ENCODE measurements around the gene LAMP1. TPM values are rescaled to one million over a fixed set of nuclear protein-coding genes. Genes with fewer than 3 reads are reported as not detected.
A peak's percentile ranks its signal among the peaks of the same experiment; 100 is the strongest.
"Not testable (repeated sequence)": the region's sequence is repeated elsewhere in the genome, so short reads cannot be mapped to it uniquely, and the experiment has no call there.

Gene LAMP1
- total RNA-seq, result 73.3 TPM

- peak; percentile 95 for DNase-seq
Measured at GRCh38 chr13:113296823-113297369, at the start of gene LAMP1. TSS of gene LAMP1 (plus strand) at chr13:113297239. CDS start at chr13:113297435, 196 bp downstream.

DNA sequence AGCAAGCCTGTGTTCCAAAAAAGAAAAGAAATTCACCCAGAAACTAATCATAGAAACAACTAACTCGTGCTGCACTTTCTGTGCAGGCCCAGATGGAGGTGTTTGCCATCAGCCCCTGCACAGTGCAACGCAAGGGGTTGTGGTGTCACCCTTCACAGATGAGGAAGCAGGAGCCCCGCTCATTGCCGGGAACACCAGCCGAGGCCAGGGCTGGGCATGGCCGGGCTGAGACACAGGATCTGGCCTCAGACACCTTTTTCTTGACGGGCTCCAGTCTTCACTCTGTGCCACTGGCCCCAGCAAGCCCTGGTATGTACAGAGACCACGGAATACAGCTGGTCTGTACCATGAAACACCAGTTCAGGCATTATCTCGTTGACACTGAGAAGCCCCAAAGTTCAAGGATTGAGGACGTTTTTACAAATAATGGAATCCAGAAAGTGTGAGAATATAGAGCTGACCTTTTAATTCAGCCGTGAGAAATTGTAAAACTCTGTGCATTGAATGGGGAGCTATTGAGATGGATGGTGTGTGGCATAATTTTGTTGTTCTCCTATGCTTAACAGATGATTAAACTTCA lies 44.4 kb upstream of the LAMP1 start:
- no peak for DNase-seq

DNA sequence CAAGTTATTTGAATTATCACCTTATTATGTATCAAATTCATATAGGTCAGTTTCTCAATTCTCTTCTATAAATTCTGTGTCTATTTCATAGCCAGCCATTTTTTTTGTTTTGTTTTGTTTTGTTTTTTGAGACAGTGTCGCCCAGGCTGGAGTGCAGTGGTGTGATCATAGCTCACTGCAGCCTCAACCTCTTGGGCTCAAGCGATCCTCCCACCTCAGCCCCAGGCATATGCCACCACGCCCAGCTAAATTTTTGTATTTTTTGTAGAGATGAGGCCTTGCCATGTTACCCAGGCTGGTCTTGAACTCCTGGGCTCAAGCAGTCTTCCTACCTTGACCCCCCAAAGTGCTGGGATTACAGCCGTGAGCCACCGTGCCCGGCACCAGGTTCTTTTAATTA lies 39.1 kb upstream of the LAMP1 start:
- DNase-seq, result not testable (repeated sequence)

- DNase-seq, result no peak
Measured at GRCh38 chr13:113258321-113259054, 38.6 kb upstream of the LAMP1 start.

GRCh38 chr13:113260996-113261395 lies 36.0 kb upstream of the LAMP1 start:
- no peak for DNase-seq

DNA sequence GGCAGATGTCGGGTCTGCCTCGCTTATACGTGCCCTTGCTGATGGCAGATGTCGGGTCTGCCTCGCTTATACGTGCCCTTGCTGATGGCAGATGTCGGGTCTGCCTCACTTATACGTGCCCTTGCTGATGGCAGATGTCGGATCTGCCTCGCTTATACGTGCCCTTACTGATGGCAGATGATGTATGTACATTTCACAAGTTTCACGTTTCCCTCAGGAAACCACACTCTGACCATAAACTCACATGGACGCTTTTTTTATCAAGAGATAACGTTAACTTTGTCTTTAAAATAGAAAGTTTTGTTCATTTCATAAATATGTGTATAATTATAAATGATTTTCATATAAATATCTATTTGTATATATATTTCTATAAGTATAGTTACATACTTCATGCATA lies 34.0 kb upstream of the LAMP1 start:
- not testable (repeated sequence) for DNase-seq

DNA sequence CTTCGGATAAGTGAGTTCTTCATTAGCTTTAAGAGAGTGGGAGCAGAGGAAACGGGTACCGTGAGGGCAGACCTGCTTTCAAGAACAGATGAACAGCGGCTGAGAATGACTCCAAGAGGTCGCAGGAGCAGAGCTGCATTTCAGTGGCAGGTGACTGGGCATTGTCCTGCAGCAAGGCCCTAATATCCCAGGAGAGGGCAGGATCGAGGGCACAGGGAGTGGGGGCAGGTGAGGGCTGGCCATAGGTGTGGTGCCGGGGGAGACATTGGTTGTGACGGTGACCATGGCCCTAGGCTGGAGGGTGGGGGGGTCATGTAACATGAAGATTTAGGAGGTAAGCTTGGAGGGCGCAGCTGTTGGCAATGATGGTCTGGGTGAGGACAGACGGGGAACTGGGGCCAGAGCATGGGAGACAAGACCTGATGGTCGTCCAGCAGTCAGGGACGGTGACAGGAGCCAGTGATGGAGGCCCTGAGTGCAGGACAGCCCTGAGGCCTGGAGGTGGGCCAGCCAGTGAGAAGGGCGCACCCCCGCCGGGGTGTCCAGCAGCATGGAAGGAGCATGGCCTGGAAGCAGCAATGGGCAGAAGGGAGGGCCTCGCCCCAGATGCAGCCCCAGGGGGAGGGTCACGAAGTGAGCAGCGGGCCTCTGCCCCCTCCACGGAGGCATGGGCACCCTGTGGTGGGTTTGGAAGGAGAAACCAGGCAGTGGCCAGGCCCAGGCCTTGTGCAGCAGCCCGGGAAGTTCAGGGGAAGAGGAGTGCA lies 29.2 kb upstream of the LAMP1 start:
- no peak for DNase-seq

GRCh38 chr13:113272031-113272430 lies 25.0 kb upstream of the LAMP1 start:
- DNase-seq, result no peak

DNA sequence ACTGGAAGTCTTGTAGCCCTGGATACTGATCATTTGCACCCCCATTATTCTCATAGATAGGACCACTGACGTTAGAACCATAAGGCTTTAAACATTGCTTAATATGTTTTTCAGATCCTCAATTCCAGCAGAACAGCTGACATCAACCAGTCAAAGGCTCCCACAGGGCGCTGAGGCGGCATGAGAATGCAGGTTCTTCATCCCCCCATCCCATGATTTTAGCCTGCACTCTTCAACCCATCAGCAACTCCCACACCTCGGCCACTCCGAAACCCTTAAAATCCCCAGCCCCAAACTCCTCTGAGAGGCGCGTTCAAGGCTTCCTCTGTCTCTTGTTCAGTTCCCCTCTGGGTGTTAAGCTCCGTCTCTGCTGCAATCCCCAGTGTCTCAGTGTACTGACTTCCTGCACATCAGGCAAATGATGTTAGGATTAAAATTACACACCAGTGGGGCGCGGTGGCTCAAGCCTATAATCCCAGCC lies 24.3 kb upstream of the LAMP1 start:
- no peak for DNase-seq

- no peak for DNase-seq
Measured at GRCh38 chr13:113273321-113273720, 23.7 kb upstream of the LAMP1 start.

GRCh38 chr13:113273851-113274590 lies 23.0 kb upstream of the LAMP1 start:
- no peak for DNase-seq

GRCh38 chr13:113274721-113275120 lies 22.3 kb upstream of the LAMP1 start:
- no peak for DNase-seq

DNA sequence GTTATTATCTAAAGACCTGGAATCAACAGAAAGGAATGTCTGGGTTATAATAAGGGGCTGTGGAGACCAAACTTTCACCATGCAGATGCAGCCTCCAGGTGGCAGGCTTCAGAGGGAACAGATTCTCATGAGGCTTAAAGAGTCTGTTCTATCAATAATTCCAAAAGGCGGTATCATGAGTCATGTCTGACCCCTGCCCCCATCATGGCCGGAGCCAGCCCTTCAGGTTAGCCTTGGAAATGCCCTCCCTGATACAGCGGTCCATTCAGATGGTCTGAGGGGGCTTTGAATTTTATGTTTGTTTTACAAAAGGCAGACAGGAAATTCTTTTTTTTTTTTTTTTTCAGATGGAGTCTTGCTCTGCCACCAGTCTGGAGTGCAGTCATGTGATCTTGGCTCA lies 21.7 kb upstream of the LAMP1 start:
- no peak for DNase-seq

- no peak for DNase-seq
Measured at GRCh38 chr13:113280126-113280525, 16.9 kb upstream of the LAMP1 start.

DNA sequence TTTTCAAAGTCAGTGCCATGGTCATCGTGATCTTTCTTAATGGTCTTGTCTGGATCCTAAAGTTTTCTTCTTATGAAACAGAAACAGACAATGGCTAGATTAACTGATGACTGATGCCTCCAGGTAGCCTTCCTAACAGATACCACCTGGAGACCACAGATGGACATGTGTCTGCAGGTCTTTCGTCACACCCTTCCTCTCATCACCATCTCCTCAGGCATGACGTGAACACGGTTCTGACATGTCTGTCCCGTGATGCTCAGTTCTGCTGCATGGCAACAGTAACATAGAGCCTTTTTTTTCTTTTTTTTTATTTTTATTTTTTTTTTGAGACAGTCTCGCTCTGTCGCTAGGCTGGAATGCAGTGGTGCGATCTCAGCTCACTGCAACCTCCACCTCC lies 13.1 kb upstream of the LAMP1 start:
- DNase-seq, result no peak

- DNase-seq, result no peak
Measured at GRCh38 chr13:113288880-113289279, 8.2 kb upstream of the LAMP1 start.

DNA sequence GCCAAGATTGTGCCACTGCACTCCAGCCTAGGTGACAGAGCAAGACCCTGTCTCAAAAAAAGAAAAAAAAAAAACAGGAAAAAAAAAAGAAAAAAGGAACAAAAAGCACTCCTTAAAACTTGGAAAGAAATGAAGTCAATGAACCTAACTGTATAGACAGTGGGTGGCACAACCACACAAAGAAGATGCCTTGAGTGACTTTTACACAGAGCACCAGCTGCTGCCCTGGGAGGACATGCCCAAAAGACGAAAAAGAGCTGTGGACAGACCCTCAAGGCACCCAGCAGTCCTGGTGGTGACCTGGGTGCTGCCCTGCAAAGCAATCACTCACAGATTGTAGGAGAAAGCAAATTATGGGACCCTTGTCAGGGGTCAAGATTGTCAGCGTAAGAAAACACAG lies 5.9 kb upstream of the LAMP1 start:
- DNase-seq, result no peak

- DNase-seq, result no peak
Measured at GRCh38 chr13:113292021-113292862, 4.8 kb upstream of the LAMP1 start.

DNA sequence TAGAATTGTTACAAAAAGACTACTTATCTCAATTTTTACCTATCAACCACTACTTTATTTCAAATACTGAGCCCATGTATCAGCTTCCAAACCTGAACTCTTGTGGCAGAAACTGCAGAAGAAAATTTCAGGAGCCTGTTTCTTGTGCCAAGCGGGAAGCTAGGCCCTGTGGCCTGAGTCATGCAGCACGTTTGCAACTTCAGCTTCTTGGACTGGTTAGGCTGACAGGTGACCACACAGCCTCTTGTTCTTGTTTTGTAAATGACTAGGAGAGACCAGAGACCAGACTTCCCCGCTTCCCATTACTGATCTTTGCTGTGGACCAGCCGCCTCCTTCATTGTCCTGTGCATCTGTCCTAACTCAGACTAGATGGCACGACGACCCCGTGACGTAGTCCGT lies 3.4 kb upstream of the LAMP1 start:
- no peak for DNase-seq

DNA sequence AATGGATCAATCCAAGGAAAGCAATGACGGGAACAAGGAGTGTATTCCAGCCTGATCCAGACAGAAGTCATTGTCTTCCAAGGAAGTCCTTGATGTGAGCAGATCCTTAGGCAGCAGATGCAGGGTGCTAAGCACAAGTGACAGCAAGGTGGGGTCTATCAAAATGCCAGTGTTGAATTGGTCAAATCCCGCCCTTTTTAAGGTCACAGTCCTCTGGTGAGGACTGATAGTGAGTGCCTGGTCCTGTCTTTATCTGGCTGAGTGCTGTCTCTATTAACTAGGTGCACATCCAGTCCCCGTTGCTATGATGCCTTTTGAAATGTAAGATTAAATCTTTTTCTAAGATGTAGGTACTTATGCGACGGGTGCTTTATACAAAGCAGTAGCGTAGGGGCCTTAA lies 1.3 kb upstream of the LAMP1 start:
- DNase-seq, result no peak

GRCh38 chr13:113297370-113298042 lies 467 bp downstream of the LAMP1 start:
- DNase-seq, result no peak
